Large intestine (tissue), 3 donors: Measurements from ENCODE around the gene EEA1. TPM values are rescaled to one million over a fixed set of nuclear protein-coding genes. Genes with fewer than 3 reads are reported as not detected.
A peak's percentile ranks its signal among the peaks of the same experiment; 100 is the strongest.

Source experiments
- DNase-seq, 2 donors: peaks; one replicate each; pipeline versions ENCODE4 v3.0.0 to v3.0.0-alpha.2; 2013
- H3K27ac ChIP-seq: one replicate; pipeline ENCODE4 v1.5.1; 2013; ENCODE audit warnings: low read length
- H3K27me3 ChIP-seq: 2 replicates; pipeline ENCODE4 v1.6.1; 2013; ENCODE audit warnings: low read length; ENCODE audit not compliant: control insufficient read depth, insufficient read depth
- H3K36me3 ChIP-seq: 2 replicates; pipeline ENCODE4 v1.6.1; 2013; ENCODE audit warnings: low read length; ENCODE audit not compliant: control insufficient read depth, insufficient read depth
- H3K4me1 ChIP-seq: one replicate; pipeline ENCODE4 v1.6.1; 2013; ENCODE audit warnings: low read length; ENCODE audit not compliant: control insufficient read depth, insufficient read depth
- H3K4me3 ChIP-seq: one replicate; pipeline ENCODE4 v1.5.1; 2013; ENCODE audit warnings: low read length
- H3K9me3 ChIP-seq: one replicate; pipeline ENCODE4 v1.6.1; 2013; ENCODE audit warnings: mild to moderate bottlenecking, low read depth, low read length, moderate library complexity; ENCODE audit not compliant: control insufficient read depth
- WGBS: methylation state at CpG from one replicate; pipeline ENCODE4 v1.1.5; 2013; ENCODE audit warnings: low lambda C conversion rate; ENCODE audit not compliant: insufficient coverage; 5-methylcytosine and 5-hydroxymethylcytosine counted together
- polyA plus RNA-seq: library from polyadenylated mRNA; unstranded; fragments of 120-200 nt; gene quantifications from one replicate; pipeline ENCODE4 v1.2.1, GENCODE V29; 2013

EEA1 gene
- polyA plus RNA-seq, 1 donor: 15.5 TPM

DNA sequence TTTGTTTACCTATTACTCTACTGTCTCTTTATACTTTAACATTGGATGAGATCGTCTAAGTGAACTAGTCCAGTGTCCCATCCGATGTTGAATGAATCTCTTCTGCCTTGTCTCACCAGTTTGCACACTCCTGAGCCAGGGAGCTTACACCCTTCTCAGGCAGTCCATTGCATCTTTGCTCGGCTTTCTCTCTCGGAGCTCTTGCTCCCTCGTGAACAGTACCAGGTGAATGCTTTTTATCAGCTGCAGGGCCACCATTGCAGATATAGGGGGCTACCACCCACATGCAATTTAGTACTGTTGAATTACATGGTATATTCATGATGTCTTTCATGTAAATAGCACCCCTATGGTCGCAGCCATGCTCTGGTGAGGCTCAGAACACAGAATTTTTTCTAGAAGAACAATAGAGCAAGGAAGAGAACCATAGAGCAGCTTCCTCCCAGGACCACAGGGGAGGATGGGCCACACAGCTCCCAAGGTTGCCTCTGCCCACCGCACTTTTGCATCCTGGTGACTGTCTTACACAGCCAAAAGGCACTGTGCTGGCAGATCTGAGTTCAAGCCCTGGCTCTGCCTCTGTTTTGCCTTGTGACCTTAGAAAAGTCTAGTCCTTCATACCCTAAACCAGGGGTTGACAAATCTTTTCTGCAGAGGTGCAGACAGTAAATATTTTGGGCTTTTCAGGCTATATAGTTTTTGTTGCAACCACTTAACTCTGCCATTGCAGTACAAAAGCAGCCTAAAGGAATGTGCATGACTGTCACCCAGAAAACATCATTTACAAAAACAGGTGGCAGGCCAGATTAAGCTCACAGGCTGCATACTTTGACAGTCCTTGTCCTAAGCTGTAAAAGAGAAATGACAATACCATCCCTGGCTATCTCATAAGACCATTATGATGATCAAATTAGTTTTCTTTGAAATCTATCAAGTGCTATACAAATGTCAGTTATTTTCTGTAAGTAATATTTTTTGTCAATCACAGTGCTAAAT lies 190.9 kb downstream of the EEA1 start:
- 100% methylated on average over 1 of the region's 7 CpGs for WGBS
- Histone ChIP-seq H3K27ac (no peak overlapping the region), H3K4me3 (no peak overlapping the region), H3K27me3 (no peaks in the 10 kb centered on the region), H3K4me1 (no peaks in the 10 kb centered on the region), H3K36me3 (no peaks in the 10 kb centered on the region), H3K9me3 (no peaks in the 10 kb centered on the region)
- no peak for DNase-seq

DNA sequence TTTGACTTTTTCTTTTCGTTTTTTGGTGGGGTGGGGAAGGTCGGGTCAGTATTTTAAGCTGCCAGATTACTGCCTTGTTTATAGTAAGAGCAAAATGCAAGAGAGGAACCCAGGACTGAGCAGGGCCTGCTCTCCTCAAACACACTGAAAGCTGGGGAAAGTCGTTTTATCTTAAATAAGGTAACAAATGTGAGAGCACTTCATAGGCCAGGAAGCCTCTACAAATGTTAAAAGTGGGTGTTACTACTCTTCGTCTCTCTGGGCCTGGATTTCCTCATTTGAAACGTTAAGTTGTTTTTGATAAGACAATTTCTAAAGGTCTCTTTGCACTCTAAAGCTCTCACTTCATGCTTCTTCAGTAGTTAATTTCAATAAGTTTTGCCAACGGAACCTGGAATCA lies 192.5 kb downstream of the EEA1 start:
- no peak for DNase-seq
- Histone ChIP-seq H3K4me1 (no peaks in the 10 kb centered on the region), H3K27ac (no peak overlapping the region), H3K9me3 (no peaks in the 10 kb centered on the region), H3K4me3 (no peak overlapping the region), H3K27me3 (no peaks in the 10 kb centered on the region), H3K36me3 (no peaks in the 10 kb centered on the region)
- no CpG with 5 or more reads among the region's 6 CpGs for WGBS

- Histone ChIP-seq H3K4me3 (no peak overlapping the region), H3K36me3 (no peaks in the 10 kb centered on the region), H3K27me3 (no peaks in the 10 kb centered on the region), H3K27ac (no peak overlapping the region), H3K9me3 (no peaks in the 10 kb centered on the region), H3K4me1 (no peaks in the 10 kb centered on the region)
- DNase-seq: peak; percentile 12 to 42
- no CpG with 5 or more reads among the region's 3 CpGs for WGBS
These were observed 193.9 kb downstream of the EEA1 start for GRCh38 chr12:92735131-92735721.

DNA sequence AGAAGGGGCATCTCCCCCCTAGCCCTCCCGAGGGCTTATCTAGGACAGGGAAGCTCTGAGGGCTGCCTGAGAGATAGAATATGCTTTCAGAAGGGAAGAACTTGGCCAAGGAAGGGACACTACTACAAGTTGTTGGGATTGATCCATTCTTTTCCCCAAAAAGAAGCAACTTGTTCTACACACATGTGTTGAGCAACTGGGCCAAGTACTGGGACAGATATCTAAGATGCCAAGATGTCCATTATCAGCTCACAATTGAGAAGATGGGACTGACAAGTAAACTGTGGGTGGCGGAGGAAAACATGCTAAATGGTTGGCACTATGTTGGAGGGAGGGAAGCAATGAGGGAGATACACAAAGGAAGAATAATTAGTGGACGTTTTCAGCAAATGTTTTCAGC lies 195.4 kb downstream of the EEA1 start:
- Histone ChIP-seq H3K36me3 (no peaks in the 10 kb centered on the region), H3K27me3 (no peaks in the 10 kb centered on the region), H3K4me1 (no peaks in the 10 kb centered on the region), H3K4me3 (no peak overlapping the region), H3K9me3 (no peaks in the 10 kb centered on the region), H3K27ac (no peak overlapping the region)
- no peak for DNase-seq
- WGBS: 40% methylated on average over 1 of the region's 3 CpGs

- no peaks in the 10 kb centered on the region for H3K36me3 ChIP-seq
- H3K27ac ChIP-seq: no peak overlapping the region
- no peaks in the 10 kb centered on the region for H3K9me3 ChIP-seq
- WGBS: 50% methylated on average over 1 of the region's 6 CpGs
- H3K4me3 ChIP-seq: no peak overlapping the region
- H3K4me1 ChIP-seq: no peaks in the 10 kb centered on the region
- H3K27me3 ChIP-seq: no peaks in the 10 kb centered on the region
- no peak for DNase-seq
These were observed 195.9 kb downstream of the EEA1 start for GRCh38 chr12:92733181-92733580.

- no peaks in the 10 kb centered on the region for H3K27me3 ChIP-seq
- no peaks in the 10 kb centered on the region for H3K36me3 ChIP-seq
- WGBS: no CpG with 5 or more reads among the region's 6 CpGs
- H3K27ac ChIP-seq: no peak overlapping the region
- H3K4me3 ChIP-seq: no peak overlapping the region
- H3K9me3 ChIP-seq: no peaks in the 10 kb centered on the region
- H3K4me1 ChIP-seq: no peaks in the 10 kb centered on the region
- DNase-seq: no peak
These were observed 196.4 kb downstream of the EEA1 start for GRCh38 chr12:92732716-92733115.

GRCh38 chr12:92732216-92732615 lies 196.9 kb downstream of the EEA1 start:
- WGBS: 77% methylated on average over 5 of the region's 5 CpGs
- no peaks in the 10 kb centered on the region for H3K4me1 ChIP-seq
- no peaks in the 10 kb centered on the region for H3K36me3 ChIP-seq
- no peaks in the 10 kb centered on the region for H3K9me3 ChIP-seq
- no peak overlapping the region for H3K27ac ChIP-seq
- no peak for DNase-seq
- H3K4me3 ChIP-seq: no peak overlapping the region
- no peaks in the 10 kb centered on the region for H3K27me3 ChIP-seq

DNA sequence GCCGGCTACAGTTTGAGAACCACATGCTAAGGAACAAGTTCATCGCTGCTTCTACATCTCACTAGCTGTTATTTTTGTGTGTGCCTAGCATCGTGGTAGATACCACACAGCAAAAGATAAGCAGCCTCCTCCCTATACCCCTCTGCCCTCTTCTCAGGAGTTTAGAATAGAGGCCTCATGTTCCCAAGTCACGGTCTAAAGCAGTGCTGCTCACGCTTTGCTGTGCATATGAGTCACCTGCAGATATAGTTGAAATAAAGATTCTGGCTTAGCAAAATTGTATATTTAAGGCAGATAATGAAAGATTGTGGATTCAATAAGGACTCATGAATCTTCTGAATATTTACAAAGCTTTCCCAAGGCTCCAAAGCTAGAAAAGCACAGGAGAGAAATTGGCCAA lies 198.3 kb downstream of the EEA1 start:
- WGBS: no CpG with 5 or more reads among the region's 5 CpGs
- H3K36me3 ChIP-seq: no peaks in the 10 kb centered on the region
- H3K27me3 ChIP-seq: no peaks in the 10 kb centered on the region
- H3K27ac ChIP-seq: no peak overlapping the region
- no peaks in the 10 kb centered on the region for H3K4me1 ChIP-seq
- no peak overlapping the region for H3K4me3 ChIP-seq
- DNase-seq: no peak
- no peaks in the 10 kb centered on the region for H3K9me3 ChIP-seq

DNA sequence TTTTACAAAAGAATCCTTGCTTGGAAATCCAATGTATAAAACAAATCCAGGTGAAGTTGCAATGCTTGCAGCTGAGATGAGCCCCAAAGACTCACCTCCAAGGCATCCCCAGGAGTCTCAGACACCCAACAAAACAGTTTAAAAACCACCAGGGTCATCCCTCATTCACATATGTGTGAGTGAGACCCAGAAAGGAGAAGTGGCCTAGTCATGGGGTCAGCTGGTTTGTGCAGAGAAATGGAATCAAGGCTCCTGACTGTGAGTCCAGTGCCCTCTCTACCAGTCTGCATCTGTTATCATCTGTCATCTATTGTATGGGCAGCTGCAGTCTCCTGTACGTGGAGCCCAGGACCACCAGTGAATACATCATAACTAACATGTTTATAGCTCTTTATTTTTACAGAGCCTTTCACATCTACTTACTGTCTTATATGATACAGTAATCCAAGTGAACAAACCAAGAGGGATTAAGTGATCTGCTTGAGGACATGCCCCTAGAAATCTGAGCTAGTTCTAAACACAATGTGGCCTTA lies 199.3 kb downstream of the EEA1 start:
- Histone ChIP-seq H3K27ac (no peak overlapping the region), H3K9me3 (no peaks in the 10 kb centered on the region), H3K4me1 (no peaks in the 10 kb centered on the region), H3K27me3 (no peaks in the 10 kb centered on the region), H3K36me3 (no peaks in the 10 kb centered on the region), H3K4me3 (no peak overlapping the region)
- DNase-seq: no peak
- WGBS: no CpG with 5 or more reads among the region's 1 CpG

GRCh38 chr12:92726850-92727249 lies 202.2 kb downstream of the EEA1 start:
- 100% methylated on average over 1 of the region's 4 CpGs for WGBS
- H3K4me3 ChIP-seq: no peak overlapping the region
- no peaks in the 10 kb centered on the region for H3K36me3 ChIP-seq
- no peaks in the 10 kb centered on the region for H3K9me3 ChIP-seq
- H3K27me3 ChIP-seq: no peaks in the 10 kb centered on the region
- H3K27ac ChIP-seq: no peak overlapping the region
- DNase-seq: no peak
- no peaks in the 10 kb centered on the region for H3K4me1 ChIP-seq
